Esophagus muscularis mucosa (tissue), 3 donors: Measurements from ENCODE around the gene FBXL19.

Source experiments
- POLR2A ChIP-seq: fragments of 450-650 bp; IDR thresholded peaks from one replicate; pipeline ENCODE4 v1.6.1; 2017; ENCODE audit warnings: antibody characterized with exemption, moderate library complexity, mild to moderate bottlenecking, low read depth
- TF ChIP-seq, protein P1 (sequence below), 3 experiments: fragments of 200-600 bp in 2 of 3; fragments of 450-650 bp in 1 of 3; sonication (generic) in 2 of 3; IDR thresholded peaks; one replicate each; pipeline ENCODE4 v1.5.1; 2017 to 2019; ENCODE audit warnings: antibody characterized with exemption in 3 of 3, mild to moderate bottlenecking in 2 of 3, moderate library complexity in 1 of 3

DNA sequence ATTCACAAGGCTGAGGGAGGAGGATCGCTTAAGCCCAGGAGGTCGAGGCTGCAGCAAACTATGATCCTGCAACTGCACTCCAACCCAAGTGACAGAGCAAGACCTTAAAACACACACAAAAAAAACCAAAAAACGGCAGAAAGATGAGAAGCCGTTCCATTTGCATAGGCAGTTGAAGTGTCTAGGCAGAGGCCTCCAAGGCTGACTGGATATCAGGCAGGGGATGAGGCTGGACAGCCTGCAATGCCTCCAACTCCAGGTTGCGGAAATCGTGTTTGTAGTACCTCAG, 2.0 kb upstream of the FBXL19 start:
- TF ChIP-seq, protein P1, sequence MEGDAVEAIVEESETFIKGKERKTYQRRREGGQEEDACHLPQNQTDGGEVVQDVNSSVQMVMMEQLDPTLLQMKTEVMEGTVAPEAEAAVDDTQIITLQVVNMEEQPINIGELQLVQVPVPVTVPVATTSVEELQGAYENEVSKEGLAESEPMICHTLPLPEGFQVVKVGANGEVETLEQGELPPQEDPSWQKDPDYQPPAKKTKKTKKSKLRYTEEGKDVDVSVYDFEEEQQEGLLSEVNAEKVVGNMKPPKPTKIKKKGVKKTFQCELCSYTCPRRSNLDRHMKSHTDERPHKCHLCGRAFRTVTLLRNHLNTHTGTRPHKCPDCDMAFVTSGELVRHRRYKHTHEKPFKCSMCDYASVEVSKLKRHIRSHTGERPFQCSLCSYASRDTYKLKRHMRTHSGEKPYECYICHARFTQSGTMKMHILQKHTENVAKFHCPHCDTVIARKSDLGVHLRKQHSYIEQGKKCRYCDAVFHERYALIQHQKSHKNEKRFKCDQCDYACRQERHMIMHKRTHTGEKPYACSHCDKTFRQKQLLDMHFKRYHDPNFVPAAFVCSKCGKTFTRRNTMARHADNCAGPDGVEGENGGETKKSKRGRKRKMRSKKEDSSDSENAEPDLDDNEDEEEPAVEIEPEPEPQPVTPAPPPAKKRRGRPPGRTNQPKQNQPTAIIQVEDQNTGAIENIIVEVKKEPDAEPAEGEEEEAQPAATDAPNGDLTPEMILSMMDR (IDR thresholded peaks at IDR 0.05) = no peak
- TF ChIP-seq POLR2A = no peak
